D721Med (cell line): ENCODE data around the gene KCNJ9.

Experiments used
- DNase-seq: peaks from one replicate; pipeline ENCODE4 v3.0.0; 2011; ENCODE audit warnings: low spot score; ENCODE audit not compliant: insufficient read length
- FAIRE-seq: peaks from 2 replicates; lab custom pipeline; 2011; peaks lifted over from hg19 to GRCh38; lab: Jason Lieb, UNC
- CTCF ChIP-seq: IDR thresholded peaks from 2 replicates; pipeline ENCODE4 v1.5.1; 2012; ENCODE audit warnings: mild to moderate bottlenecking, control low read depth; ENCODE audit not compliant: insufficient read depth; ENCODE audit errors: missing control alignments

The KCNJ9 gene

GRCh38 chr1:160098852-160099561, 17.7 kb downstream of the KCNJ9 start:
- no peak for FAIRE-seq
- TF ChIP-seq CTCF = no peak
- DNase-seq = peak; percentile 99

GRCh38 chr1:160099716-160100375, 18.5 kb downstream of the KCNJ9 start:
- FAIRE-seq (no peak), DNase-seq (no peak)
- no peak for TF ChIP-seq CTCF

GRCh38 chr1:160101037-160101716, 19.8 kb downstream of the KCNJ9 start:
- peak; percentile 96 for TF ChIP-seq CTCF
- FAIRE-seq (no peak), DNase-seq (peak; percentile 97)

- no peak for DNase-seq
- peak; percentile 51 for FAIRE-seq
- TF ChIP-seq CTCF = no peak
Observed at GRCh38 chr1:160101717-160102522, 20.6 kb downstream of the KCNJ9 start.

GRCh38 chr1:160103658-160104408, 22.5 kb downstream of the KCNJ9 start:
- no peak for DNase-seq
- TF ChIP-seq CTCF = no peak

GRCh38 chr1:160104486-160104885, 23.1 kb downstream of the KCNJ9 start:
- no peak for TF ChIP-seq CTCF
- FAIRE-seq (no peak), DNase-seq (no peak)

More at GRCh38 chr1:160103658-160104408, 22.5 kb downstream of the KCNJ9 start:
- no peak for FAIRE-seq
